GM18907 (cell line): ENCODE measurements around the gene ELOVL7.
"Not testable (repeated sequence)": the region's sequence is repeated elsewhere in the genome, so short reads cannot be mapped to it uniquely, and the experiment has no call there.

Experiments
- ATAC-seq: cut with Tn5 transposase; IDR thresholded peaks from one replicate; pipeline ENCODE4 v1.9.1; 2021; ENCODE audit warnings: mild to moderate bottlenecking, moderate library complexity; ENCODE audit not compliant: unreplicated experiment

The ELOVL7 gene

GRCh38 chr5:60797482-60798153 lies 46.5 kb downstream of the ELOVL7 start:
- no peak for ATAC-seq

GRCh38 chr5:60795424-60795950 lies 48.6 kb downstream of the ELOVL7 start:
- ATAC-seq = not testable (repeated sequence)

- ATAC-seq = no peak
Observed at GRCh38 chr5:60794691-60795090, 49.4 kb downstream of the ELOVL7 start.

GRCh38 chr5:60792438-60792837 lies 51.6 kb downstream of the ELOVL7 start:
- ATAC-seq = no peak

- no peak for ATAC-seq
Observed at GRCh38 chr5:60789551-60789950, 54.5 kb downstream of the ELOVL7 start.

GRCh38 chr5:60788863-60789513 lies 55.1 kb downstream of the ELOVL7 start:
- no peak for ATAC-seq

GRCh38 chr5:60779466-60779865 lies 64.6 kb downstream of the ELOVL7 start:
- no peak for ATAC-seq

GRCh38 chr5:60776343-60776742 lies 67.7 kb downstream of the ELOVL7 start:
- no peak for ATAC-seq

GRCh38 chr5:60765019-60765709 lies 78.9 kb downstream of the ELOVL7 start:
- no peak for ATAC-seq

- ATAC-seq = no peak
Observed at GRCh38 chr5:60763061-60763460, 81.0 kb downstream of the ELOVL7 start.

- no peak for ATAC-seq
Observed at GRCh38 chr5:60754495-60754894, 89.6 kb downstream of the ELOVL7 start.

- no peak for ATAC-seq
Observed at GRCh38 chr5:60744682-60745081, 99.4 kb downstream of the ELOVL7 start.

GRCh38 chr5:60743511-60744314 lies 100.4 kb downstream of the ELOVL7 start:
- ATAC-seq = no peak

GRCh38 chr5:60740322-60740721 lies 103.7 kb downstream of the ELOVL7 start:
- ATAC-seq = no peak

GRCh38 chr5:60738933-60739332 lies 105.1 kb downstream of the ELOVL7 start:
- no peak for ATAC-seq

GRCh38 chr5:60738461-60738860 lies 105.6 kb downstream of the ELOVL7 start:
- no peak for ATAC-seq

- ATAC-seq = not testable (repeated sequence)
Observed at GRCh38 chr5:60730858-60731257, 113.2 kb downstream of the ELOVL7 start.

GRCh38 chr5:60727033-60727679 lies 116.9 kb downstream of the ELOVL7 start:
- ATAC-seq = no peak

GRCh38 chr5:60724126-60724525 lies 119.9 kb downstream of the ELOVL7 start:
- no peak for ATAC-seq

- no peak for ATAC-seq
Observed at GRCh38 chr5:60722416-60722815, 121.7 kb downstream of the ELOVL7 start.
